GM21381 (cell line): ENCODE data around the gene TRAK1.

Experiments used
- ATAC-seq: cut with Tn5 transposase; IDR thresholded peaks from one replicate; pipeline ENCODE4 v1.9.1; 2021; ENCODE audit warnings: mild to moderate bottlenecking, moderate library complexity; ENCODE audit not compliant: unreplicated experiment

TRAK1 gene

GRCh38 chr3:42122261-42123011 is 31.3 kb downstream of the TRAK1 start:
- no peak for ATAC-seq

GRCh38 chr3:42123012-42123581 is 31.9 kb downstream of the TRAK1 start:
- ATAC-seq: no peak

GRCh38 chr3:42123824-42124658 is 32.9 kb downstream of the TRAK1 start:
- ATAC-seq: no peak

- no peak for ATAC-seq
Observed at GRCh38 chr3:42127226-42127625, 36.1 kb downstream of the TRAK1 start.

GRCh38 chr3:42128526-42128925 is 37.4 kb downstream of the TRAK1 start:
- no peak for ATAC-seq

- no peak for ATAC-seq
Observed at GRCh38 chr3:42129014-42129953, 38.1 kb downstream of the TRAK1 start.

- no peak for ATAC-seq
Observed at GRCh38 chr3:42130007-42130328, 38.8 kb downstream of the TRAK1 start.

GRCh38 chr3:42130329-42131070 is 39.3 kb downstream of the TRAK1 start:
- no peak for ATAC-seq

- ATAC-seq: no peak
Observed at GRCh38 chr3:42133500-42134298, 42.5 kb downstream of the TRAK1 start.

GRCh38 chr3:42134867-42135464 is 43.8 kb downstream of the TRAK1 start:
- ATAC-seq: no peak

- no peak for ATAC-seq
Observed at GRCh38 chr3:42139621-42140453, 48.7 kb downstream of the TRAK1 start.

- ATAC-seq: no peak
Observed at GRCh38 chr3:42140665-42141203, 49.6 kb downstream of the TRAK1 start.

GRCh38 chr3:42143440-42143839 is 52.3 kb downstream of the TRAK1 start:
- no peak for ATAC-seq

GRCh38 chr3:42144209-42144608 is 53.1 kb downstream of the TRAK1 start:
- ATAC-seq: no peak

- no peak for ATAC-seq
Observed at GRCh38 chr3:42148086-42148848, 57.1 kb downstream of the TRAK1 start.

GRCh38 chr3:42148982-42149432 is 57.9 kb downstream of the TRAK1 start:
- no peak for ATAC-seq

GRCh38 chr3:42149532-42149931 is 58.4 kb downstream of the TRAK1 start:
- no peak for ATAC-seq
